Measurements from ENCODE around the gene ACTN1.
"Not testable (repeated sequence)": the region's sequence is repeated elsewhere in the genome, so short reads cannot be mapped to it uniquely, and the experiment has no call there.

ACTN1 gene

DNA sequence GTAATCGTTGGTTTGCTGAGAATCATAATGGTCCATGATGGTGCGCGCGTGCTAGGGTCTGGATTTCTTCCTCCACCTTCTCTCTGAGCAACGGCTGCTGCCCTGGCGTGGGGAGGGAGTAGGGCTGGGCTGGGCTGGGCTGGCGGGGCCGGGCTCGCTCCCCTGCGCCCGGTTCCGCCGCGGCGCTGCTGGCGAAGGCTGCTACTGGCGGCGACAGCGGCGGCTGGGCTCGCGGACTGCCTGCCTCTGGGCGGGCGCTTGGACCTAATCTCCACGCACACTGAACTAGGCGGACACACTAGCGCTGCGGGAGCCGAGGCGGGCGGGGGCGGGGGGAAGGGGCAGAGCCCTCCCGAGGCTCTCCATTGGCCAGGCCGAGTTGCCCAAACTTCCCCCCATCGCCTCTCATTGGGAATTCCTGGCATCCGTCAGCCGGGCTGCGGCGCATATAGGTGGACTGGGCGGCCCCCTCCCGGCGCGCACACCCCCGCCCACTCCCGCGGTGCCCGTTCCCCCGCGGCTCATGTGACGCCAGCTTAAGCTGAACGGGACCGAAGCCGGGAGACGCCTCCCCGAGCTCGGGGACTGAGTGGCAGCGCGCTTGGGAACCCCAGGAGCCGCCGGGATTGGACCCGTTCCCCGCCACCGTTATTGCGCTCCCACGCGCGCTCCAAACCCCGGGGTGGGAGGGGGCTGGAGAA is at the start of gene ACTN1:
TSS of gene ACTN1 (minus strand) at position 282 of the 701 bp plus-strand sequence. CDS start at position 36, 246 bp downstream.
- peak; percentile 81 for DNase-seq (ENCODE audit: low spot score)
- in situ Hi-C loops (cut with MboI; ENCODE audit: low pct_unique_long_range_greater_than_20kb, low sequenced_read_pairs, unreplicated experiment) = no loop called here
- TF ChIP-seq, protein P1, sequence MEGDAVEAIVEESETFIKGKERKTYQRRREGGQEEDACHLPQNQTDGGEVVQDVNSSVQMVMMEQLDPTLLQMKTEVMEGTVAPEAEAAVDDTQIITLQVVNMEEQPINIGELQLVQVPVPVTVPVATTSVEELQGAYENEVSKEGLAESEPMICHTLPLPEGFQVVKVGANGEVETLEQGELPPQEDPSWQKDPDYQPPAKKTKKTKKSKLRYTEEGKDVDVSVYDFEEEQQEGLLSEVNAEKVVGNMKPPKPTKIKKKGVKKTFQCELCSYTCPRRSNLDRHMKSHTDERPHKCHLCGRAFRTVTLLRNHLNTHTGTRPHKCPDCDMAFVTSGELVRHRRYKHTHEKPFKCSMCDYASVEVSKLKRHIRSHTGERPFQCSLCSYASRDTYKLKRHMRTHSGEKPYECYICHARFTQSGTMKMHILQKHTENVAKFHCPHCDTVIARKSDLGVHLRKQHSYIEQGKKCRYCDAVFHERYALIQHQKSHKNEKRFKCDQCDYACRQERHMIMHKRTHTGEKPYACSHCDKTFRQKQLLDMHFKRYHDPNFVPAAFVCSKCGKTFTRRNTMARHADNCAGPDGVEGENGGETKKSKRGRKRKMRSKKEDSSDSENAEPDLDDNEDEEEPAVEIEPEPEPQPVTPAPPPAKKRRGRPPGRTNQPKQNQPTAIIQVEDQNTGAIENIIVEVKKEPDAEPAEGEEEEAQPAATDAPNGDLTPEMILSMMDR (IDR thresholded peaks at IDR 0.05; ENCODE audit: extremely low read depth, insufficient read depth, missing control alignments) = no peak

GRCh38 chr14:69027242-69027913 is 48.3 kb upstream of the ACTN1 start:
- TF ChIP-seq, protein P1 (IDR thresholded peaks at IDR 0.05; ENCODE audit: extremely low read depth, insufficient read depth, missing control alignments) = no peak
- in situ Hi-C loops (cut with MboI; ENCODE audit: low pct_unique_long_range_greater_than_20kb, low sequenced_read_pairs, unreplicated experiment) = no loop called here

GRCh38 chr14:69023035-69023434 is 43.9 kb upstream of the ACTN1 start:
- TF ChIP-seq, protein P1 (IDR thresholded peaks at IDR 0.05; ENCODE audit: extremely low read depth, insufficient read depth, missing control alignments) = no peak
- in situ Hi-C loops (cut with MboI; ENCODE audit: low pct_unique_long_range_greater_than_20kb, low sequenced_read_pairs, unreplicated experiment) = no loop called here
- DNase-seq (ENCODE audit: low spot score) = no peak

More at GRCh38 chr14:69027242-69027913, 48.3 kb upstream of the ACTN1 start:
- DNase-seq (ENCODE audit: low spot score) = no peak

DNA sequence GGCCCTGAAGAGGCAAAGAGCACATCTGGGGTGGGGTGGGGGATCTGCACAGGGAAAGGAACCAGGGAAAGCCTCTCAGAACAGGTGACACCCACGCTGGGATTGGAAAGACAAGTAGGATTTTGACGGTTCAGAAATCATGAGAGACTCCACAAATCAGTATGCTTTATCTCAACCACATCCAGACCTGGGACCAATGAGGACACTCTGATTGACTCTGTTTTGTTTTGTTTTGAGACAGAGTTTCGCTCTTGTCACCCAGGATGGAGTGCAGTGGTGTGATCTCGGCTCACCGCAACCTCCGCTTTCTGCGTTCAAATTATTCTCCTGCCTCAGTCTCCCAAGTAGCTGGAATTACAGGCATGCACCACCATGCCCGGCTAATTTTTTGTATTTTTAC is 43.0 kb upstream of the ACTN1 start:
- DNase-seq (ENCODE audit: low spot score); in situ Hi-C loops (cut with MboI; ENCODE audit: low pct_unique_long_range_greater_than_20kb, low sequenced_read_pairs, unreplicated experiment): not testable (repeated sequence)

- in situ Hi-C loops (cut with MboI; ENCODE audit: low pct_unique_long_range_greater_than_20kb, low sequenced_read_pairs, unreplicated experiment) = no loop called here
- DNase-seq (ENCODE audit: low spot score) = no peak
- TF ChIP-seq, protein P1 (IDR thresholded peaks at IDR 0.05; ENCODE audit: extremely low read depth, insufficient read depth, missing control alignments) = no peak
Measured at GRCh38 chr14:69017706-69018105, 38.6 kb upstream of the ACTN1 start.

GRCh38 chr14:69014829-69015259 is 35.7 kb upstream of the ACTN1 start:
- TF ChIP-seq, protein P1 (IDR thresholded peaks at IDR 0.05; ENCODE audit: extremely low read depth, insufficient read depth, missing control alignments) = no peak
- in situ Hi-C loops (cut with MboI; ENCODE audit: low pct_unique_long_range_greater_than_20kb, low sequenced_read_pairs, unreplicated experiment) = no loop called here
- no peak for DNase-seq (ENCODE audit: low spot score)

Measured in GM13977 (cell line).